GM12878 (cell line): Measurements from ENCODE around the gene PLK2. TPM values are rescaled to one million over a fixed set of nuclear protein-coding genes. Genes with fewer than 3 reads are reported as not detected.

Source experiments
- ATAC-seq: fragments of 200-7000 bp; cut with Tn5 transposase; 3 replicates; pipeline ENCODE4 v1.9.1; 2020; ENCODE audit warnings: mild to moderate bottlenecking, moderate library complexity
- BruUV-seq: library from RNA; stranded (reverse); fragments of 400-500 nt; replicated peaks from 2 replicates; lab custom pipeline; 2021; lab: Mats Ljungman, UMichigan
- CTCF ChIA-PET: fragments of 300-600 bp; sonication (Branson Sonifier 250); formaldehyde crosslinking; extraction: SDS; loops from one replicate; lab custom pipeline; 2021; ENCODE audit warnings: inconsistent platforms; lab: Yijun Ruan, JAX
- POLR2A ChIA-PET: fragments of 350-600 bp; formaldehyde crosslinking; extraction: SDS; loops from one replicate; lab custom pipeline; 2021; ENCODE audit warnings: inconsistent platforms; lab: Charles Lee
- RAD21 ChIA-PET: fragments of 300-600 bp; sonication (Branson Sonifier 250); formaldehyde crosslinking; loops from one replicate; lab custom pipeline; 2023; ENCODE audit warnings: antibody characterized with exemption; ENCODE audit not compliant: unreplicated experiment; lab: Charles Lee
- SMC1A ChIA-PET: fragments of 300-600 bp; sonication (Branson Sonifier 250); formaldehyde crosslinking; loops from one replicate; lab custom pipeline; 2023; ENCODE audit not compliant: unreplicated experiment, uncharacterized antibody; lab: Charles Lee
- DNase-seq: peaks from one replicate; pipeline ENCODE4 v3.0.0-alpha.2; 2011; ENCODE audit warnings: low read depth, low spot score
- FAIRE-seq: peaks from 3 replicates; lab custom pipeline; 2011; peaks lifted over from hg19 to GRCh38; lab: Jason Lieb, UNC
- H2AFZ ChIP-seq: 2 replicates; pipeline ENCODE4 v1.6.0; 2011; ENCODE audit warnings: low read depth, low read length, control low read depth; ENCODE audit not compliant: control insufficient read depth
- H3K27ac ChIP-seq: 2 replicates; pipeline ENCODE4 v1.5.1; 2011; ENCODE audit warnings: control low read depth; ENCODE audit not compliant: control insufficient read depth, insufficient read depth
- H3K27me3 ChIP-seq, 2 experiments: replicated peaks in 1 of 2; 2 replicates each; pipeline versions ENCODE4 v1.6.0 to v1.6.1; 2011; ENCODE audit warnings: low read length in 1 of 2; ENCODE audit not compliant: control insufficient read depth in 2 of 2, insufficient read depth in 2 of 2
- H3K36me3 ChIP-seq, 2 experiments: 2 replicates each; pipeline ENCODE4 v1.5.1; 2011; ENCODE audit warnings: low read length in 1 of 2; ENCODE audit not compliant: control insufficient read depth in 2 of 2, insufficient read depth in 2 of 2
- H3K4me1 ChIP-seq: 2 replicates; pipeline ENCODE4 v1.6.1; 2011; ENCODE audit warnings: mild to moderate bottlenecking, low read length, moderate library complexity, mixed read lengths; ENCODE audit not compliant: control insufficient read depth, insufficient read depth
- H3K4me2 ChIP-seq: 2 replicates; pipeline ENCODE4 v1.6.0; 2011; ENCODE audit warnings: control low read depth; ENCODE audit not compliant: control insufficient read depth, insufficient read depth
- H3K4me3 ChIP-seq: fragments of 200-600 bp; sonication (generic); 2 replicates; pipeline ENCODE4 v1.5.1; 2016
- H3K79me2 ChIP-seq: 2 replicates; pipeline ENCODE4 v1.6.0; 2011; ENCODE audit warnings: low read length; ENCODE audit not compliant: control insufficient read depth, insufficient read depth
- H3K9ac ChIP-seq: 2 replicates; pipeline ENCODE4 v1.8.0; 2011; ENCODE audit warnings: low read length, control low read depth, mixed read lengths; ENCODE audit not compliant: control insufficient read depth, insufficient read depth
- H3K9me3 ChIP-seq: replicated peaks from 3 replicates; pipeline ENCODE4 v1.5.1; 2011; ENCODE audit warnings: mild to moderate bottlenecking, low read length; ENCODE audit not compliant: control insufficient read depth, insufficient read depth
- H4K20me1 ChIP-seq: 2 replicates; pipeline ENCODE4 v1.6.0; 2011; ENCODE audit not compliant: control insufficient read depth, insufficient read depth
- BCLAF1 ChIP-seq: fragments of 450-650 bp; IDR thresholded peaks from 2 replicates; pipeline ENCODE4 v1.6.1; 2017; ENCODE audit warnings: antibody characterized with exemption, mild to moderate bottlenecking, moderate library complexity
- FOXM1 ChIP-seq: IDR thresholded peaks from 2 replicates; pipeline ENCODE4 v1.6.1; 2012; ENCODE audit warnings: low read depth, mild to moderate bottlenecking, inconsistent platforms, low read length, moderate library complexity
- MAX ChIP-seq: IDR thresholded peaks from 2 replicates; pipeline ENCODE4 v1.6.1; 2012; ENCODE audit warnings: low read depth, low read length, improper control_type of control experiment
- NFYB ChIP-seq: IDR thresholded peaks from 2 replicates; pipeline ENCODE4 v1.6.1; 2011; ENCODE audit warnings: low read depth, mild to moderate bottlenecking, low read length, improper control_type of control experiment, moderate library complexity; ENCODE audit not compliant: insufficient read depth
- NKRF ChIP-seq: fragments of 450-650 bp; conservative IDR thresholded peaks from 2 replicates; pipeline ENCODE4 v1.6.1; 2017; ENCODE audit warnings: mild to moderate bottlenecking, moderate library complexity
- YBX1 ChIP-seq: fragments of 450-650 bp; IDR thresholded peaks from 2 replicates; pipeline ENCODE4 v1.6.1; 2016; ENCODE audit warnings: antibody characterized with exemption
- WGBS: methylation state at CpG from one replicate; pipeline ENCODE4 v1.1.6; 2016; ENCODE audit warnings: low lambda C conversion rate; ENCODE audit not compliant: insufficient replicate concordance, insufficient coverage; ENCODE audit errors: missing lambda C conversion rate; 5-methylcytosine and 5-hydroxymethylcytosine counted together
- in situ Hi-C: fragments of 300-500 bp; cut with MboI; formaldehyde crosslinking; loops from 9 replicates; pipeline ENCODE4 v1.14.3; 2018; ENCODE audit warnings: mixed read lengths
- intact Hi-C: fragments of 100-400 bp; cut with micrococcal nuclease; formaldehyde crosslinking; loops from one replicate; pipeline ENCODE4 v1.14.2; 2022; ENCODE audit not compliant: unreplicated experiment
- polyA plus RNA-seq, 11 experiments: library from polyadenylated mRNA; depleted of rRNA in 4 of 11; unstranded in 6 of 11; stranded (reverse) in 5 of 11; fragments of >200 nt; fragmentation: Nextera tagmentation in 4 of 11; fragmentation: Illumina TruSeq in 1 of 11; extraction: Ambion mirVana in 4 of 11; extraction: Trizol in 1 of 11; gene quantifications; 1 replicate in 1 of 11; 2 replicates in 10 of 11; pipeline versions ENCODE4 v1.2.1 to v1.2.3, GENCODE V29; 2011 to 2016; ENCODE audit warnings: inconsistent platforms in 2 of 11, missing spikeins in 2 of 11, low read depth in 1 of 11
- total RNA-seq, 4 experiments: library from RNA; depleted of rRNA in 3 of 4; stranded (reverse); fragments of >200 nt in 3 of 4; fragmentation: Illumina TruSeq in 1 of 4; extraction: Trizol in 1 of 4; gene quantifications; 2 replicates each; pipeline versions ENCODE4 v1.2.1 to v1.2.3, GENCODE V29; 2013 to 2021

The PLK2 gene
- total and polyA plus RNA-seq, 10 of the 15 experiments (the other 5 are each of a cell fraction or from before 2014, with no cell fraction given) = 0.07 to 3.9 (median 0.52) TPM

- no peak overlapping the region for H3K4me2 ChIP-seq
- H3K9ac ChIP-seq = no peak overlapping the region
- H2AFZ ChIP-seq = no peak overlapping the region
- no peaks in the 10 kb centered on the region for H3K27me3 ChIP-seq
- BruUV-seq = no TSS peak
- no peaks in the 10 kb centered on the region for H4K20me1 ChIP-seq
- DNase-seq = no peak
- intact Hi-C loops = no loop called here
- SMC1A ChIA-PET = interaction anchor here (1.0 to 2.8 kb wide), 3 partner anchors 8 to 13 kb away, joined by 3 to 10 read pairs (median 6); partner anchors contain the start of gene GAPT
- TF ChIP-seq NKRF (no peak), BCLAF1 (no peak), MAX (no peak), NFYB (no peak), YBX1 (no peak), FOXM1 (no peak)
- TF ChIP-seq, all 136 proteins: peak for 0
- Histone ChIP-seq H3K4me3 (no peak overlapping the region), H3K27ac (no peak overlapping the region), H3K9me3 (no peaks in the 10 kb centered on the region), H3K79me2 (no peaks in the 10 kb centered on the region), H3K4me1 (peaks cover 5% of the 10 kb centered on the region), H3K36me3 (no peaks in the 10 kb centered on the region)
- ChIA-PET CTCF (no interaction called here), RAD21 (no interaction called here), POLR2A (no interaction called here)
- FAIRE-seq (no peak), ATAC-seq (no peak)
- WGBS = 49% methylated on average over 3 of the region's 3 CpGs
- in situ Hi-C loops = loop anchor here (10.0 kb wide), 1 partner anchor 340 kb away; no protein-coding TSS in a partner anchor
Observed at GRCh38 chr5:58504766-58505165, 44.9 kb upstream of the PLK2 start.
